IPS-15b (cell line): ENCODE measurements around the gene CERKL.

Source experiments
- H3K27me3 ChIP-seq: one replicate; pipeline ENCODE4 v1.6.1; 2013; ENCODE audit warnings: low read length; ENCODE audit not compliant: control insufficient read depth, insufficient read depth
- H3K36me3 ChIP-seq: one replicate; pipeline ENCODE4 v1.6.1; 2013; ENCODE audit warnings: low read length; ENCODE audit not compliant: control insufficient read depth, insufficient read depth
- H3K4me1 ChIP-seq: one replicate; pipeline ENCODE4 v1.6.1; 2013; ENCODE audit warnings: mild to moderate bottlenecking, low read length; ENCODE audit not compliant: control insufficient read depth, insufficient read depth
- H3K4me3 ChIP-seq: one replicate; pipeline ENCODE4 v1.5.1; 2013; ENCODE audit warnings: low read depth, low read length
- H3K9ac ChIP-seq: one replicate; pipeline ENCODE4 v1.6.1; 2013; ENCODE audit warnings: low read depth, mild to moderate bottlenecking, low read length
- H3K9me3 ChIP-seq: one replicate; pipeline ENCODE4 v1.6.1; 2013; ENCODE audit warnings: mild to moderate bottlenecking, low read length; ENCODE audit not compliant: control insufficient read depth, insufficient read depth

Gene CERKL

DNA sequence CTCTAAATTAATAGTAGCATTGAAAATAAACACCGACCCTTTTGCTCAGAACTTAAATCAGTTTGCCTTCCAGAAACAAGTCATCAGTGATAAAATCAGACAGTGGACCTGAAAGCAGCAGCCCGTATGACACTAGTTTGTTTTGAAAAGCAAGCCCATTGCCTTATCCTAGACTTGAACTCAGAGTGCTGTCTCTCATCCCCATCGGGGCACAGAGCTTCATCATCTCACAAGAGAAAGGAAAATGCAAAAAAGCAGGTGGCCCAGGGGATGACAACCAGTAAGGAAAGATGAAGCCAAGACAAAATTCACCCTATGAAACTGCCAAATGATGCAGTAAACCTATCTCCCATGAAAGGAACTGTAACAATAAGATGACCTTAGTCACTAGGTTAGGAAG, 71.2 kb downstream of the CERKL start:
- Histone ChIP-seq H3K9ac (no peak overlapping the region), H3K27me3 (no peaks in the 10 kb centered on the region), H3K4me1 (peaks cover 5% of the 10 kb centered on the region), H3K4me3 (no peak overlapping the region), H3K36me3 (no peaks in the 10 kb centered on the region), H3K9me3 (no peaks in the 10 kb centered on the region)

DNA sequence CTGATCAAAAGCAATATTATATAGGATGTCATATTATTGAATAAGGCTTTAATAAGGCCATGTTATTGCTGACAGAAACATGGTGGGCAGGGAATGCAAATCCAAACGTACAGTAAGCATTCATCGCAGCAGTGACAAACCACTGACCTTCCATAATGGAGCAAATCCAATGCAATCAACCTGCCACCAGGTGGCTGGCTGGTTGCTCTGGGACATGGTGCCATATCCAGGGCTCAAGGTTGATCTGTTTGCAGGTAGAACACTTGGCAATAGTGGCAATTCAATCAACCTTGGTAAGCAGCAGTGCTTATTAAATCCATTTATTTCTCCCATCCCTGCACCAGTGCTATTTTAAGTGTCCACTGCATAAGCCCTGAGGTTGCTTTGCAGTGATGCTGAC, 75.4 kb downstream of the CERKL start:
- Histone ChIP-seq H3K27me3 (no peaks in the 10 kb centered on the region), H3K9ac (no peak overlapping the region), H3K4me3 (no peak overlapping the region), H3K4me1 (no peaks in the 10 kb centered on the region), H3K36me3 (no peaks in the 10 kb centered on the region), H3K9me3 (no peaks in the 10 kb centered on the region)

DNA sequence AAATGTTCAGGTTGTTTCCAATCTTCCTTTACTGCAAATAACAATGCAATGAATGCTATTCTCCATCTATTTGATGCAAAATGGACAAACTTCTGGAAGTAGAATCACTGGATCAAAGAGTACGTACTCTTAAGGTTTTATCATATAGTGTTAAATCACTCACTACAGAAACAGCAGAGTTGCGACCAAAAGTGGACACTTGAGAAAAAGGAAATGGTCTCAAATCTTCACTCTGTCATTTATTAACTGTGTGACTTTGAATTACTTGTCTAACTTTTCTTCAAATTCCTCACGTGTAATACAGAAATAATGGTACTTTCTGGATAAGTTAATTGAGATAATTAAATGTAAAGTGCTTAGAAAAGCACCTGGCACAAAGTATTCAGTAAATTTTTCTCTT, 78.1 kb downstream of the CERKL start:
- H3K36me3 ChIP-seq = no peaks in the 10 kb centered on the region
- no peak overlapping the region for H3K9ac ChIP-seq
- no peaks in the 10 kb centered on the region for H3K4me1 ChIP-seq
- H3K27me3 ChIP-seq = no peaks in the 10 kb centered on the region
- no peaks in the 10 kb centered on the region for H3K9me3 ChIP-seq
- no peak overlapping the region for H3K4me3 ChIP-seq

DNA sequence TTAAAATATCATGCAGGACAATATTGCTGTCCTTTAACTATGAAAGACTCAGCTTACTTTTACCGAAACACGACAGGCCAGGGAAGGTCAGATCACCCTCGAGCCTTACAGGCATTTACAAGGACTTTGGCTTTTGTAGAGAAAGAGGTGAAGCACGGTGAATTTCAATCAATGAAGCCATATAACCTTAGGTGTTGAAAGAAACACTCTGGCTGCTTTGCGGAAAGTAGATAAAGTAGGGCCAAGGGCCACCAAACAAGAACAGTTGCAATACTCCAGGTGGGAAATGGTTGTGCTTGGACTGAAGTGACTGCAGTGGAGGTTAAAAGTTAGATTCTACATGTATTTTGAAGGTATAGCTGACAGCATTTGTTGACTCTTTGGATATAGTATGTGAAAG, 80.5 kb downstream of the CERKL start:
- Histone ChIP-seq H3K9me3 (no peaks in the 10 kb centered on the region), H3K4me1 (no peaks in the 10 kb centered on the region), H3K27me3 (no peaks in the 10 kb centered on the region), H3K4me3 (no peak overlapping the region), H3K9ac (no peak overlapping the region), H3K36me3 (no peaks in the 10 kb centered on the region)

DNA sequence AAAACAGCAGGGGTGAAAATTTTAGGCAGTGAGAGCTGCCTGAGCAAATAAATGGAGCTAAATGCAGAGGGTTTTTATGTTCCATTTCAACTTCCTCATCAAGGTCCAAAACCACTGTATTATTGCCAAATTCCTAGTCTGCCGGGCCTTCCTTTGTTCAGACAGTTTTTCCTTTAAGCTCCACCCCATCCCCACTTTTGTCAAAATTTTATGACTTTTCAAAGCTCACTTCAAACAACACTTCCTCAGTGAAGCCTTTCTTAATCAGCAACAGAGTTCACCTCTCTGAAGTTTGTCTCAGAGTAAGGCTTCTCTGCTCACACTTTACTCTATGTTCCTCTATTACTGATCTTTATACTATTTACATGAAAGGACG, 81.3 kb downstream of the CERKL start:
- Histone ChIP-seq H3K9ac (no peak overlapping the region), H3K27me3 (no peaks in the 10 kb centered on the region), H3K4me1 (no peaks in the 10 kb centered on the region), H3K9me3 (no peaks in the 10 kb centered on the region), H3K36me3 (no peaks in the 10 kb centered on the region), H3K4me3 (no peak overlapping the region)

DNA sequence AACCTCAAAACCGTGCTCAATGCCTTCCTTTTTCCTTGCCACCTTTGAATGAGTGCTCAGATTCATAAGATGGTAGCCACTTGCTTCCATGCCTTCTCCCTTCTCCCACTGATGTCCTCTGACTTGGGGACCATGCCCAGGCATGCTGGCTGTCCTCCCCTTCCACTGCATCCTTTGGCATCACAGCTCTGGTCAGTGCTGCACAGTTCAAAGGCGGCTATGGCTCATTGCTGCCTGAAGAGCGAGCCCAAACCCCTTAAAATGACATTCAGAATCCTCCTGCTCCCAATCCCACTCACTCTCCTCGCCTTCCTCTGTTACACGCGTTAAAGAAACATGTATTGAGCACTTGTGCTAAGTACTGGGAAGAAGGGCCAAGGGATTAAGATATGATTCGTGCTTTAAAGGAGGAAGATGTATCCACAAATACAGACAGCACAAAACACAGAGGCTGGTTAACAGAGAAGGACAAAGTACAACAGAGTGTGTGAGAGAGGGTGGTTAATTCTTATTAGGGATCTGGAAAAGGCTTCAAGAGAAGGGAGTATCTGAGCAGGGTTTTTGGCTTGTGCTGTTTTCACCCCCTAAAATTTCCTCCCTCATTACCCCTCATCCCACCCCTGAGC, 81.8 kb downstream of the CERKL start:
- no peak overlapping the region for H3K9ac ChIP-seq
- H3K27me3 ChIP-seq = no peaks in the 10 kb centered on the region
- H3K9me3 ChIP-seq = no peaks in the 10 kb centered on the region

DNA sequence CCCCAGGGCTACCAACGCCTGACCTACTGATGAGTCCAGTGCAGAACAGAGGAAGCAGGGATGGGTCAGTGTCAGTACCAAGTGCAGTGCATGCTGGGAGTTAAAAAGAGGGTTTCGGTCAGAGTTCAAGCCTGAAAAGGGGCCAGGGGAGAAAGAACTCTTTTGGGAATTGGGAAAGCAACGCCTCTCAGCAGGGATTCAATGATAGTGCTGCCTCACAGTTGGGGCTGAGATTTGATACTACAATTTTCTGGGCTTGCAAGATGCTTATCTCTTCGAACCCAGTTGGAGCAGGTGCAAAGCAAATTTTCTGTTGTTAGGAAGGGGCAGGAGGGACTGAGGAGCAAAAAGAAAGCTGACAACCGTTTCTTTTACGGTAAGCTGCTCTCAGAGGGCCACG, 82.6 kb downstream of the CERKL start:
- no peaks in the 10 kb centered on the region for H3K9me3 ChIP-seq
- H3K9ac ChIP-seq = no peak overlapping the region
- no peaks in the 10 kb centered on the region for H3K36me3 ChIP-seq
- no peak overlapping the region for H3K4me3 ChIP-seq
- no peaks in the 10 kb centered on the region for H3K4me1 ChIP-seq
- H3K27me3 ChIP-seq = no peaks in the 10 kb centered on the region

More for the DNA sequence above, 81.8 kb downstream of the CERKL start:
- H3K36me3 ChIP-seq = no peaks in the 10 kb centered on the region
- no peaks in the 10 kb centered on the region for H3K4me1 ChIP-seq
- H3K4me3 ChIP-seq = no peak overlapping the region

DNA sequence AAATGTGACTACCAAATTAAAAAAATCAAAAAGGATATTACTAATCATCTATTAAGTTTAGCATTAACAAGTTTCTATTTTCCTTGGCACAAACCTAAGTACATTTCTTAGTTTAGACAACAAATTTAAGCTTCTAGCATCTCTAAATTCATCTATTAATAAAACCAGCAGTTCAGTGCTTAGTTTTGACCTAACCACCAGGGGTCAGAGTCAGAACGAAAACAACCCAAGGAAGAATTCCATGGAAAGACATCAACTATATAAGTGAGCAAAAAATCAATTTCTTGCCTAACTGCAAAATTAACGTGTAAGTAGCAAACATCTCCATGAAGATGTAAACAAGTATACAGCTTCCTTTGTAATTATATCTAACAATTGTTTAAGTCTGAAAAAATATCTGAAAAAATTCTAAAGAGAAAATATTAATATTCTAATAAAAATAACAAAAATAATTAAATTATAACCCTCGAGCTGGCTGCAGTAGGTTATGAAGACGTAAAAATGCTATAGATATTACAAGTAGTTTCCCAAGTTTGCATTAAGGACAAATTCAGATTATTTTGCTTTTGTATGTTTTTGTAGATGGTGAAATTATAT, 83.7 kb downstream of the CERKL start:
- Histone ChIP-seq H3K9me3 (no peaks in the 10 kb centered on the region), H3K4me3 (no peak overlapping the region), H3K9ac (no peak overlapping the region), H3K27me3 (no peaks in the 10 kb centered on the region), H3K4me1 (no peaks in the 10 kb centered on the region), H3K36me3 (no peaks in the 10 kb centered on the region)

DNA sequence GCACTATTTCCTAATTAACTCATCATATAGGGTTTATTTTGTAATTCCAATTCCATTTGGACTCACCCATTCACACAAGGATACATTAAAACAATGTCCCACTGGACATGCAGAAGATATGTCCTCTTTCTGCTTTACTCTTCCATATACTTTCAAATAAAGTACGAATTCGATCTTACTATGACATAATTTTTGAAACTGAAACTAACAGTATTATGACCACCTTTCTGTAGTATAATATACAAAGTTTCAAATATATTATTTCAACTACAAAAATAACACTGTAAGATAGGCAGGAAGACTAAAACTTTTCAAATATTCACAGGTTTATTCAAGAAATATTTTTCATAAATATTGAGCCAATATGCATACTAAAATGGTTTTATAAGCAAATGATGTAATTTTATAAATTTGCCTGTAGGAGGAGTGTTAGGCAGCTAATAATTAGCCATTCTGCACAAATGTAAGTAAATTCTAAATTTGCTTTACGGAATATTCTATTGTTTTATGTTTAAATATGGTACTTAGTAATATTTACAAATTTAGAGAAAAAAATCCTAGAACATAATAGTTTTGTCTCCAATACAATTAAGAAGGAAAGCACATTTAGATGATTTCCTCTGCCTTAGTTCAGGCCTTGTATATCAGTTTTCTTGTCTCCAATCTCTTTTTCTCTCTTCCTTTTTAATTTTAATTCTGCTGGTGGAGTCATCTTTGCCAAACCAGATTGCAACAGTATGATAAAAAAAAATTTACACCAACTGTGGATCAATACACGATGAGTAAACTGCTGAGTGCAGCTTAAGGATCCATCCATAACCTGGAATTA, 85.9 kb downstream of the CERKL start:
- no peaks in the 10 kb centered on the region for H3K9me3 ChIP-seq
- H3K36me3 ChIP-seq = no peaks in the 10 kb centered on the region
- H3K9ac ChIP-seq = no peak overlapping the region
- no peaks in the 10 kb centered on the region for H3K27me3 ChIP-seq
- no peaks in the 10 kb centered on the region for H3K4me1 ChIP-seq
- no peak overlapping the region for H3K4me3 ChIP-seq

DNA sequence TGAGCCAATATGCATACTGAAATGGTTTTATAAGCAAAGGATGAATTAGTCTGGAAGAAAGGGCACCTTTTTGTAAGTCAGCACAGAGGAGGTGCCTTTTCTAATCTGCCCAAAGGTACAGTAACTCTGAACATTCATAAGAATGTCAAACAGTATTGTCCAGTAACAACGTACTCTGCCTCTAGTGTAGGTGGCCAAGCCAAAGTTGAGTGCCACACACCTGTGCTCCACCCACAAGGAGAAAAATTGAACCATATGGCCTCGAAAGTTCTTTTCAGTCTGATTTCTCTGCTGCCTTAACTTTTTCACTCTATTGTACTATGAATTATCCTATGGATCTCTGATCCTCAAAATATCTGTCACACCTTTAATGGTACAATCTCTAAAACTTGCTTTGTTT, 86.8 kb downstream of the CERKL start:
- no peak overlapping the region for H3K4me3 ChIP-seq
- no peaks in the 10 kb centered on the region for H3K4me1 ChIP-seq

DNA sequence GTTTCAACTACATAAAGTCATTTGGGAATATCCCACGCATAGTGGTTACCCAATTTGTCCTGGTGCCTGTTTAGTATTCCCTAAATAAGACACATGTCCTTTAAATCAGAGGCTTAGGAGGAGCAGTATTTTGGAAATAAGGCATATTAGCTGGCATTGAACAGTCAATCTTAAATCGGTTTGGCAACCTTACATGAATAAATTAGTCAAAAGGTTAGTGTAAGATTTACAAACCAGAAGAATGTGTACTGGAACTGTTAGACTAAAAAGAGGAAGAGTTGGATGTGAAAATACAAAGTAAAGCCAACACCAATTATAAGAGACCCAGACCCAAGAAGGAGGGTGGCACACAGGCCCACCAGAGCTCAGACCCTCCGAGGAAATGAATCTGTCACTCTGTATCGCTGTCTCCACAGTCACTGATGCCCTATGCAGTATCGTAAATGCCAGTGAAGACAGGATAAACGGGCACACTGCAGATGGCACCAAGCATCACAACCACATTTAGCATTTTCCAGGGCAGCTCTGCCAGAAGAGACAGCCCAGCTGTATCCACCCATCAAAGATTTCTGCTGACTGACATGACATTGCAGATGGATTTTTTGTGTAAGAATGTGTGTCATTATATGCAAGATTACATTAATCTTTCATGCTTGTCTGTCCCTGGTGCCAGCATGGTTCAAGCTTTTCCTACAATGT, 90.4 kb downstream of the CERKL start:
- H3K9ac ChIP-seq = no peak overlapping the region
- no peaks in the 10 kb centered on the region for H3K27me3 ChIP-seq
- H3K36me3 ChIP-seq = no peaks in the 10 kb centered on the region
- H3K4me3 ChIP-seq = no peak overlapping the region
- no peaks in the 10 kb centered on the region for H3K9me3 ChIP-seq
- H3K4me1 ChIP-seq = no peaks in the 10 kb centered on the region

More for the DNA sequence above, 86.8 kb downstream of the CERKL start:
- Histone ChIP-seq H3K27me3 (no peaks in the 10 kb centered on the region), H3K9ac (no peak overlapping the region), H3K9me3 (no peaks in the 10 kb centered on the region), H3K36me3 (no peaks in the 10 kb centered on the region)
